ENCODE measurements around the gene SNX7. TPM values are rescaled to one million over a fixed set of nuclear protein-coding genes. Genes with fewer than 3 reads are reported as not detected.

Gene SNX7
- polyA plus RNA-seq, 2 of the 4 experiments (the other 2 are of a cell fraction): 29.5 to 45.1 TPM

DNA sequence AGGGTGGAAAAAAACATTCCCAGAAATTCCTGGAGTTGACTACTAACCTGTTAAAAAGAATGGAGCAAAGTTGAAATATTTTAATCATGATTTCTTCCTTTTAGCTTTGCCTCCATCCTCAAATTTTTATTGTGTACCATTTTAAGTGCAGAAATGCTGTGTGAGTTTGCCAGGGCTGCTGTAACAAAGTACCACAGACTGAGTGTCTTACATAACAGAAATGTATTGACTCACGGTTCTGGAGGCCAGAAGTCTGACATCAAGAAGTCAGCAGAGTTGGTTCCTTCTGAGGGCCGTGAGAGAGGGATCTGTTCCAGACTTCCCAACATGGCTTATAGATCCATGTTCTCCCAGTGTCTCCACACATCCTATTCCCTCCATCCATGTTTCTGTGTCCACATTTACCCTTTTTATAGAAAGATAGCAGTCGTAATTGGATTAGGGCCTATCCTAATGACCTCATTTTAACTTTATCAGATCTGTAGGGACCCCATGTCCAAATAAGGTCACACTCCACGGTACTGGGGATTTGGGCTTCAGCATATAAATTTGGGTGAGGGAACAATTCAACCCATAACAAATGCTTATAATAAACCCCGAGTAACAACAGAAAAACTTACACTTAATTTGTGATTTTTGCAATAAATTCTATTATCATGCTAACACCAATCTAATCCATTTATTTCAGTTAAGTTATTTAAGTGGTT lies 12.7 kb downstream of the SNX7 start:
- Histone ChIP-seq H3K4me2 (no peak overlapping the region), H3K4me1 (no peaks in the 10 kb centered on the region), H3K27ac (no peak overlapping the region), H3K4me3 (no peak overlapping the region), H3K9me3 (no peaks in the 10 kb centered on the region)
- no peak for DNase-seq (ENCODE audit: low read depth in 1 of 2, low spot score in 1 of 2)
- ATAC-seq: no peak
- no peak for FAIRE-seq
- 76% methylated on average over 5 of the region's 5 CpGs for WGBS (ENCODE audit: missing lambda C conversion rate)
- TF ChIP-seq MAX (IDR thresholded peaks at IDR 0.05) (no peak), EHF (CRISPR knock-in tag; IDR thresholded peaks at IDR 0.05) (no peak), SMC3 (IDR thresholded peaks at IDR 0.05) (no peak), CHD2 (IDR thresholded peaks at IDR 0.05; ENCODE audit: low read length, partially characterized antibody) (no peak), ZNF302 (CRISPR knock-in tag; IDR thresholded peaks at IDR 0.05) (no peak), PHF8 (IDR thresholded peaks at IDR 0.05; ENCODE audit: borderline replicate concordance, low read depth) (no peak), POLR2A (IDR thresholded peaks at IDR 0.05; ENCODE audit: low read length) (no peak), HDAC2 (IDR thresholded peaks at IDR 0.05) (no peak), RAD21 (conservative IDR thresholded peaks at IDR 0.05 in 1 of 2, IDR thresholded peaks at IDR 0.05 in 1 of 2) (no peak), HOXA7 (CRISPR knock-in tag; IDR thresholded peaks at IDR 0.05) (no peak), ESRRA (IDR thresholded peaks at IDR 0.05; ENCODE audit: borderline replicate concordance, low read length) (no peak), GATA3 (IDR thresholded peaks at IDR 0.05; ENCODE audit: borderline replicate concordance) (no peak), CBX2 (IDR thresholded peaks at IDR 0.05; ENCODE audit: borderline replicate concordance, low read depth) (no peak)
- TF ChIP-seq, protein P1, sequence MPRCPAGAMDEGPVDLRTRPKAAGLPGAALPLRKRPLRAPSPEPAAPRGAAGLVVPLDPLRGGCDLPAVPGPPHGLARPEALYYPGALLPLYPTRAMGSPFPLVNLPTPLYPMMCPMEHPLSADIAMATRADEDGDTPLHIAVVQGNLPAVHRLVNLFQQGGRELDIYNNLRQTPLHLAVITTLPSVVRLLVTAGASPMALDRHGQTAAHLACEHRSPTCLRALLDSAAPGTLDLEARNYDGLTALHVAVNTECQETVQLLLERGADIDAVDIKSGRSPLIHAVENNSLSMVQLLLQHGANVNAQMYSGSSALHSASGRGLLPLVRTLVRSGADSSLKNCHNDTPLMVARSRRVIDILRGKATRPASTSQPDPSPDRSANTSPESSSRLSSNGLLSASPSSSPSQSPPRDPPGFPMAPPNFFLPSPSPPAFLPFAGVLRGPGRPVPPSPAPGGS (IDR thresholded peaks at IDR 0.05): no peak
- TF ChIP-seq, protein P2, sequence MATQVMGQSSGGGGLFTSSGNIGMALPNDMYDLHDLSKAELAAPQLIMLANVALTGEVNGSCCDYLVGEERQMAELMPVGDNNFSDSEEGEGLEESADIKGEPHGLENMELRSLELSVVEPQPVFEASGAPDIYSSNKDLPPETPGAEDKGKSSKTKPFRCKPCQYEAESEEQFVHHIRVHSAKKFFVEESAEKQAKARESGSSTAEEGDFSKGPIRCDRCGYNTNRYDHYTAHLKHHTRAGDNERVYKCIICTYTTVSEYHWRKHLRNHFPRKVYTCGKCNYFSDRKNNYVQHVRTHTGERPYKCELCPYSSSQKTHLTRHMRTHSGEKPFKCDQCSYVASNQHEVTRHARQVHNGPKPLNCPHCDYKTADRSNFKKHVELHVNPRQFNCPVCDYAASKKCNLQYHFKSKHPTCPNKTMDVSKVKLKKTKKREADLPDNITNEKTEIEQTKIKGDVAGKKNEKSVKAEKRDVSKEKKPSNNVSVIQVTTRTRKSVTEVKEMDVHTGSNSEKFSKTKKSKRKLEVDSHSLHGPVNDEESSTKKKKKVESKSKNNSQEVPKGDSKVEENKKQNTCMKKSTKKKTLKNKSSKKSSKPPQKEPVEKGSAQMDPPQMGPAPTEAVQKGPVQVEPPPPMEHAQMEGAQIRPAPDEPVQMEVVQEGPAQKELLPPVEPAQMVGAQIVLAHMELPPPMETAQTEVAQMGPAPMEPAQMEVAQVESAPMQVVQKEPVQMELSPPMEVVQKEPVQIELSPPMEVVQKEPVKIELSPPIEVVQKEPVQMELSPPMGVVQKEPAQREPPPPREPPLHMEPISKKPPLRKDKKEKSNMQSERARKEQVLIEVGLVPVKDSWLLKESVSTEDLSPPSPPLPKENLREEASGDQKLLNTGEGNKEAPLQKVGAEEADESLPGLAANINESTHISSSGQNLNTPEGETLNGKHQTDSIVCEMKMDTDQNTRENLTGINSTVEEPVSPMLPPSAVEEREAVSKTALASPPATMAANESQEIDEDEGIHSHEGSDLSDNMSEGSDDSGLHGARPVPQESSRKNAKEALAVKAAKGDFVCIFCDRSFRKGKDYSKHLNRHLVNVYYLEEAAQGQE (IDR thresholded peaks at IDR 0.05): no peak
- ChIA-PET POLR2A (no interaction called here), CTCF (no interaction called here)

- no peak for TF ChIP-seq KDM5A (IDR thresholded peaks at IDR 0.05)
- no peak for TF ChIP-seq CEBPB (IDR thresholded peaks at IDR 0.05)
- TF ChIP-seq CBX2 (IDR thresholded peaks at IDR 0.05; ENCODE audit: borderline replicate concordance, low read depth): no peak
- TF ChIP-seq, protein P3, sequence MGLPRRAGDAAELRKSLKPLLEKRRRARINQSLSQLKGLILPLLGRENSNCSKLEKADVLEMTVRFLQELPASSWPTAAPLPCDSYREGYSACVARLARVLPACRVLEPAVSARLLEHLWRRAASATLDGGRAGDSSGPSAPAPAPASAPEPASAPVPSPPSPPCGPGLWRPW (IDR thresholded peaks at IDR 0.05): no peak
- no peak for TF ChIP-seq FOXS1 (CRISPR knock-in tag; IDR thresholded peaks at IDR 0.05)
- no peak for TF ChIP-seq HEYL (CRISPR knock-in tag; IDR thresholded peaks at IDR 0.05)
- TF ChIP-seq, protein P4, sequence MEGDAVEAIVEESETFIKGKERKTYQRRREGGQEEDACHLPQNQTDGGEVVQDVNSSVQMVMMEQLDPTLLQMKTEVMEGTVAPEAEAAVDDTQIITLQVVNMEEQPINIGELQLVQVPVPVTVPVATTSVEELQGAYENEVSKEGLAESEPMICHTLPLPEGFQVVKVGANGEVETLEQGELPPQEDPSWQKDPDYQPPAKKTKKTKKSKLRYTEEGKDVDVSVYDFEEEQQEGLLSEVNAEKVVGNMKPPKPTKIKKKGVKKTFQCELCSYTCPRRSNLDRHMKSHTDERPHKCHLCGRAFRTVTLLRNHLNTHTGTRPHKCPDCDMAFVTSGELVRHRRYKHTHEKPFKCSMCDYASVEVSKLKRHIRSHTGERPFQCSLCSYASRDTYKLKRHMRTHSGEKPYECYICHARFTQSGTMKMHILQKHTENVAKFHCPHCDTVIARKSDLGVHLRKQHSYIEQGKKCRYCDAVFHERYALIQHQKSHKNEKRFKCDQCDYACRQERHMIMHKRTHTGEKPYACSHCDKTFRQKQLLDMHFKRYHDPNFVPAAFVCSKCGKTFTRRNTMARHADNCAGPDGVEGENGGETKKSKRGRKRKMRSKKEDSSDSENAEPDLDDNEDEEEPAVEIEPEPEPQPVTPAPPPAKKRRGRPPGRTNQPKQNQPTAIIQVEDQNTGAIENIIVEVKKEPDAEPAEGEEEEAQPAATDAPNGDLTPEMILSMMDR (IDR thresholded peaks at IDR 0.05): no peak
- TF ChIP-seq, protein P5, sequence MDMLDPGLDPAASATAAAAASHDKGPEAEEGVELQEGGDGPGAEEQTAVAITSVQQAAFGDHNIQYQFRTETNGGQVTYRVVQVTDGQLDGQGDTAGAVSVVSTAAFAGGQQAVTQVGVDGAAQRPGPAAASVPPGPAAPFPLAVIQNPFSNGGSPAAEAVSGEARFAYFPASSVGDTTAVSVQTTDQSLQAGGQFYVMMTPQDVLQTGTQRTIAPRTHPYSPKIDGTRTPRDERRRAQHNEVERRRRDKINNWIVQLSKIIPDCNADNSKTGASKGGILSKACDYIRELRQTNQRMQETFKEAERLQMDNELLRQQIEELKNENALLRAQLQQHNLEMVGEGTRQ (IDR thresholded peaks at IDR 0.05): no peak
- TF ChIP-seq HOXB13 (CRISPR knock-in tag; IDR thresholded peaks at IDR 0.05; ENCODE audit: low read depth): no peak
- TF ChIP-seq EP300 (IDR thresholded peaks at IDR 0.05): no peak
- H3K4me2 ChIP-seq: no peak overlapping the region
- ChIA-PET CTCF (no interaction called here), POLR2A (no interaction called here)
- H3K4me3 ChIP-seq: no peak overlapping the region
- DNase-seq (ENCODE audit: low read depth in 1 of 2, low spot score in 1 of 2) (no peak), ATAC-seq (no peak), FAIRE-seq (no peak)
- no peaks in the 10 kb centered on the region for H3K9me3 ChIP-seq
- WGBS (ENCODE audit: missing lambda C conversion rate): 92% methylated on average over 5 of the region's 5 CpGs
- H3K27ac ChIP-seq: no peak overlapping the region
- no peaks in the 10 kb centered on the region for H3K4me1 ChIP-seq
Observed at GRCh38 chr1:98675282-98675681, 13.8 kb downstream of the SNX7 start.

All from A549 (cell line).